B cell (primary cell): Measurements from ENCODE around the gene CAMTA1.

Experiments used
- EZH2 ChIP-seq: IDR thresholded peaks from 2 replicates; pipeline ENCODE4 v1.6.1; 2012; ENCODE audit warnings: borderline replicate concordance, low read depth, mild to moderate bottlenecking, moderate library complexity, low read length; ENCODE audit not compliant: insufficient read depth, poor library complexity, severe bottlenecking
- TF ChIP-seq, protein P1 (sequence below): fragments of 200-600 bp; IDR thresholded peaks from one replicate; pipeline ENCODE4 v1.8.0; 2022; ENCODE audit warnings: antibody characterized with exemption, mild to moderate bottlenecking

DNA sequence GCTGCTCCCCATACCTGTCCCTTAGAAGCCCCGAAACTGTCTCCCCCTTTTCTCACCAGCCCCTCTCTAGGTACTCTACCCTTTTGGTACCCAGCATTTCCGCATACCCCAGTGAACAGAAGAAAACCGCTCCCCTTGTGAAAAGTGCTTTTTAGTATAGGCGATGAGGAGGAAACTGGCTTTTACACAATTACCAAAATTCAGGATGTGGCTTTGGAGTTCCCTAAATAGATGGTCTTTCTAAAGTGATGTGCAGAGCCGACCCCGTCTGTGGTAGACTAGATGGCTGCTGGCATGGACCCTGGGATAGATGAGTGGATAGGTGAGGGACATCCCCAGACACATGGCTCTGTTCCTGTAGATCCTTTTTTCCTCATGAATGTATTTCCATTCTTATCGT lies 996.2 kb downstream of the CAMTA1 start:
- TF ChIP-seq, protein P1, sequence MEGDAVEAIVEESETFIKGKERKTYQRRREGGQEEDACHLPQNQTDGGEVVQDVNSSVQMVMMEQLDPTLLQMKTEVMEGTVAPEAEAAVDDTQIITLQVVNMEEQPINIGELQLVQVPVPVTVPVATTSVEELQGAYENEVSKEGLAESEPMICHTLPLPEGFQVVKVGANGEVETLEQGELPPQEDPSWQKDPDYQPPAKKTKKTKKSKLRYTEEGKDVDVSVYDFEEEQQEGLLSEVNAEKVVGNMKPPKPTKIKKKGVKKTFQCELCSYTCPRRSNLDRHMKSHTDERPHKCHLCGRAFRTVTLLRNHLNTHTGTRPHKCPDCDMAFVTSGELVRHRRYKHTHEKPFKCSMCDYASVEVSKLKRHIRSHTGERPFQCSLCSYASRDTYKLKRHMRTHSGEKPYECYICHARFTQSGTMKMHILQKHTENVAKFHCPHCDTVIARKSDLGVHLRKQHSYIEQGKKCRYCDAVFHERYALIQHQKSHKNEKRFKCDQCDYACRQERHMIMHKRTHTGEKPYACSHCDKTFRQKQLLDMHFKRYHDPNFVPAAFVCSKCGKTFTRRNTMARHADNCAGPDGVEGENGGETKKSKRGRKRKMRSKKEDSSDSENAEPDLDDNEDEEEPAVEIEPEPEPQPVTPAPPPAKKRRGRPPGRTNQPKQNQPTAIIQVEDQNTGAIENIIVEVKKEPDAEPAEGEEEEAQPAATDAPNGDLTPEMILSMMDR: no peak
- no peak for TF ChIP-seq EZH2
